DMS 273 (cell line): Measurements from ENCODE around the gene ZMAT5.

Experiments used
- DNase-seq: peaks from one replicate; lab custom pipeline; 2025; ENCODE audit not compliant: unreplicated experiment; lab: John Stamatoyannopoulos, UW

ZMAT5 gene

GRCh38 chr22:29692327-29692640, 74.5 kb downstream of the ZMAT5 start:
- no peak for DNase-seq

GRCh38 chr22:29691636-29692326, 75.0 kb downstream of the ZMAT5 start:
- no peak for DNase-seq

- DNase-seq = peak; percentile 76
Measured at GRCh38 chr22:29690476-29690875, 76.3 kb downstream of the ZMAT5 start.

GRCh38 chr22:29689880-29690213, 77.0 kb downstream of the ZMAT5 start:
- peak; percentile 75 for DNase-seq

- no peak for DNase-seq
Measured at GRCh38 chr22:29689206-29689879, 77.5 kb downstream of the ZMAT5 start.

- DNase-seq = no peak
Measured at GRCh38 chr22:29684244-29684643, 82.6 kb downstream of the ZMAT5 start.

GRCh38 chr22:29683536-29683935, 83.3 kb downstream of the ZMAT5 start:
- no peak for DNase-seq
